Mucosa of descending colon (tissue), 3 donors: ENCODE measurements around the gene DCAF5. TPM values are rescaled to one million over a fixed set of nuclear protein-coding genes. Genes with fewer than 3 reads are reported as not detected.

Source experiments
- ATAC-seq: fragments of 200-7000 bp; cut with Tn5 transposase; one replicate; pipeline ENCODE4 v1.9.1; 2020; ENCODE audit warnings: mild to moderate bottlenecking, moderate library complexity
- DNase-seq, 3 donors: peaks; one replicate each; pipeline ENCODE4 v3.0.0-alpha.2; 2020
- H3K36me3 ChIP-seq: fragments of 200-600 bp; one replicate; pipeline ENCODE4 v1.8.0; 2021; ENCODE audit warnings: low read depth, mild to moderate bottlenecking
- H3K4me1 ChIP-seq: fragments of 200-600 bp; one replicate; pipeline ENCODE4 v1.8.0; 2021; ENCODE audit warnings: low read depth, mild to moderate bottlenecking
- H3K4me3 ChIP-seq: fragments of 200-600 bp; one replicate; pipeline ENCODE4 v1.8.0; 2021; ENCODE audit warnings: mild to moderate bottlenecking
- H3K9me3 ChIP-seq: fragments of 200-600 bp; one replicate; pipeline ENCODE4 v1.8.0; 2021; ENCODE audit warnings: mild to moderate bottlenecking
- intact Hi-C, 2 donors: fragments of 100-400 bp; cut with DNase I in 1 of 2; cut with micrococcal nuclease in 1 of 2; formaldehyde crosslinking; loops; one replicate each; pipeline versions ENCODE4 v1.11.0 to v1.11.1; 2022; cut with DNase I, micrococcal nuclease
- total RNA-seq, 3 donors: library from RNA; stranded (reverse); fragmentation: NEBNext Ultra II Directional in 2 of 3; extraction: Animal tissue kit (Norgen Biotek cat#: 25700) in 2 of 3; gene quantifications; one replicate each; pipeline versions ENCODE4 v1.2.1 to v1.2.4, GENCODE V29; 2021 to 2023
- TF ChIP-seq, protein P1 (sequence below): fragments of 200-600 bp; IDR thresholded peaks from one replicate; pipeline ENCODE4 v1.8.0; 2022; ENCODE audit warnings: antibody characterized with exemption, mild to moderate bottlenecking
- donor health status: DM: no; HTN: no; CAD: no; lungs with moderate emphysema.
- donor health status: DM: no; HTN: no; CAD: no.
- donor health status: DM: no; HTN: yes; CAD: no.

Gene DCAF5
- total RNA-seq, 3 donors from 2014 or later: 36.4 to 71.4 (median 46.9) TPM

GRCh38 chr14:69132513-69133181 is 20.3 kb downstream of the DCAF5 start:
- intact Hi-C loops: no loop called here
- DNase-seq: no peak

GRCh38 chr14:69131176-69131575 is 21.7 kb downstream of the DCAF5 start:
- Histone ChIP-seq H3K4me3 (no peak overlapping the region), H3K9me3 (no peaks in the 10 kb centered on the region), H3K4me1 (no peaks in the 10 kb centered on the region), H3K36me3 (no peaks in the 10 kb centered on the region)
- DNase-seq: no peak
- TF ChIP-seq, protein P1, sequence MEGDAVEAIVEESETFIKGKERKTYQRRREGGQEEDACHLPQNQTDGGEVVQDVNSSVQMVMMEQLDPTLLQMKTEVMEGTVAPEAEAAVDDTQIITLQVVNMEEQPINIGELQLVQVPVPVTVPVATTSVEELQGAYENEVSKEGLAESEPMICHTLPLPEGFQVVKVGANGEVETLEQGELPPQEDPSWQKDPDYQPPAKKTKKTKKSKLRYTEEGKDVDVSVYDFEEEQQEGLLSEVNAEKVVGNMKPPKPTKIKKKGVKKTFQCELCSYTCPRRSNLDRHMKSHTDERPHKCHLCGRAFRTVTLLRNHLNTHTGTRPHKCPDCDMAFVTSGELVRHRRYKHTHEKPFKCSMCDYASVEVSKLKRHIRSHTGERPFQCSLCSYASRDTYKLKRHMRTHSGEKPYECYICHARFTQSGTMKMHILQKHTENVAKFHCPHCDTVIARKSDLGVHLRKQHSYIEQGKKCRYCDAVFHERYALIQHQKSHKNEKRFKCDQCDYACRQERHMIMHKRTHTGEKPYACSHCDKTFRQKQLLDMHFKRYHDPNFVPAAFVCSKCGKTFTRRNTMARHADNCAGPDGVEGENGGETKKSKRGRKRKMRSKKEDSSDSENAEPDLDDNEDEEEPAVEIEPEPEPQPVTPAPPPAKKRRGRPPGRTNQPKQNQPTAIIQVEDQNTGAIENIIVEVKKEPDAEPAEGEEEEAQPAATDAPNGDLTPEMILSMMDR: no peak
- no peak for ATAC-seq
- intact Hi-C loops: no loop called here

More at GRCh38 chr14:69132513-69133181, 20.3 kb downstream of the DCAF5 start:
- ATAC-seq: no peak
- no peak overlapping the region for H3K4me3 ChIP-seq
- no peaks in the 10 kb centered on the region for H3K36me3 ChIP-seq
- no peaks in the 10 kb centered on the region for H3K9me3 ChIP-seq
- H3K4me1 ChIP-seq: no peaks in the 10 kb centered on the region
- TF ChIP-seq, protein P1: no peak

DNA sequence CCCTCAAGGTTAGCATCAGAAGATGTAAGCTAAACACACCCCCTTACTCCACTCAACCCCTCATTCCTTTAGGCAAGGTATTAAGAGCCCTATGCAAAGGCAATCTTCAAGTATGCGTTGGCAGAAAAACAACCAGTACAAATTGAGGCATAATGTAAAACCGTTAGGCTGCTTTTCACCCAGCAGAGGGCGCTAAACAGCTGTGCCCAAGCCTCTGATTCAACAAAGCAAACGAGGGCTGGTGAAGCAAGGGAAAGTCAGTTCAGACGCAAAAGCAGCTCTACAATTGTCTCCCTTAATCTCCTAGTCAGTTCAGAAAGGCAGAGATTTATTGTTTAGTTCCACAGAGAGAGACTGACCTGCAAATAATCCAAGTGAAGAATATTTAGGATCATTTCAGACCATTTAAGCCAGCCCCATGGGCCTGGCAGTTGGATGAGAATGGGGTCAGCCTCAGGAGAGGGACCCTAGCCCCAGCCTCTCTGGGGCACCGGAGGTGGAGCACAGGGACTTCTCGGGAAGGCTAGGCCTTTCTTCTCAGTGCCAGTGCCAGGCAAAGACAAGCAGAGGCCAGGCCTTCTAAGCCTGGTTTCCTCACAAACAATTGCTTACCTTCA is 23.5 kb downstream of the DCAF5 start:
- no peaks in the 10 kb centered on the region for H3K9me3 ChIP-seq
- intact Hi-C loops: no loop called here
- H3K36me3 ChIP-seq: no peaks in the 10 kb centered on the region
- H3K4me3 ChIP-seq: no peak overlapping the region
- DNase-seq (peak; percentile 51 to 78 (median 52)), ATAC-seq (peak; percentile 96)
- TF ChIP-seq, protein P1: peak; percentile 85
- H3K4me1 ChIP-seq: no peaks in the 10 kb centered on the region

GRCh38 chr14:69118305-69118704 is 34.6 kb downstream of the DCAF5 start:
- DNase-seq (no peak), ATAC-seq (no peak)
- intact Hi-C loops: no loop called here
- no peaks in the 10 kb centered on the region for H3K4me1 ChIP-seq
- TF ChIP-seq, protein P1: no peak
- H3K4me3 ChIP-seq: no peak overlapping the region
- H3K9me3 ChIP-seq: no peaks in the 10 kb centered on the region
- H3K36me3 ChIP-seq: no peaks in the 10 kb centered on the region

DNA sequence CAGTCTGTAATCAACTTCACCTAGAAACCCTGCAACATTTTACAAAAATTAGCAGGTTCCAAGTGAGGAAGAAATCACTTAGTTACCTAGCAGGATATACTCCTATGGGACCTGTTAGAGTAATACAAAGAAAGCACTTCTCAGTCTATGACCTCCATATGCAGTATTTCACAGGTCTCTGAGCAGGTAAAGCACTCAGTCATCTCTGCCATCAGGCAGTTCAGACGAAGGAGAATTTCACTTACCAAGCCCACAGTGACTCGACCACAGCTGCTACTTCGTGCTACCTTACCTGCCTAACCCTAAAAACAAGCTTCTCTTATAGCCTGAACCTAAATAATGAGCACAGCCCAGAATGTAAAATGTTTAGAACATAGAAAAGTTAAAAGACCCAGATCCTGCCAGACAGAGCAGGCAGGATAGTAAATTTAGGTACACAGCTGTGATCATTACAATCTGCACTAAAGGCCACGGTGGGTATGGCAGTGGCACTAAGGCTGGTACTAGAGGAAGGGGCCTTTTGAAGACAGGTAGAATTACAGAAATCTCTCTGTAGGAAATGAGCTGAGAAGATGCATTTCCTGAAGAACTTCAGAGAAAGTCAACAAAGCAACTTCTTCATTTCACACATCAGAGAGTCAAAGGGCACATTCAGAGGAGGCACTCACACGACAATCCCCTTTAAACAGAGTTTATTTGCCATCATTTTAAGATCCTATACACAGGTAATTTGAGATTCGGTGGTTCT is 35.7 kb downstream of the DCAF5 start:
- ATAC-seq: no peak

More for the DNA sequence above, 35.7 kb downstream of the DCAF5 start:
- no peaks in the 10 kb centered on the region for H3K9me3 ChIP-seq
- no peaks in the 10 kb centered on the region for H3K4me1 ChIP-seq
- no peak overlapping the region for H3K4me3 ChIP-seq
- intact Hi-C loops: no loop called here
- TF ChIP-seq, protein P1: no peak
- H3K36me3 ChIP-seq: no peaks in the 10 kb centered on the region
- no peak for DNase-seq
